Activated CD8-positive, alpha-beta memory T cell treated with anti-CD3 and anti-CD28 coated beads, Interleukin-2, amount 50 U/mL, for 1 hour (primary cell): ENCODE measurements around the gene GOLPH3L.
"Not testable (repeated sequence)": the region's sequence is repeated elsewhere in the genome, so short reads cannot be mapped to it uniquely, and the experiment has no call there.

Experiments used
- DNase-seq: peaks from one replicate; pipeline ENCODE4 v3.0.0-alpha.2; 2020; ENCODE audit errors: extremely low read depth

The GOLPH3L gene

DNA sequence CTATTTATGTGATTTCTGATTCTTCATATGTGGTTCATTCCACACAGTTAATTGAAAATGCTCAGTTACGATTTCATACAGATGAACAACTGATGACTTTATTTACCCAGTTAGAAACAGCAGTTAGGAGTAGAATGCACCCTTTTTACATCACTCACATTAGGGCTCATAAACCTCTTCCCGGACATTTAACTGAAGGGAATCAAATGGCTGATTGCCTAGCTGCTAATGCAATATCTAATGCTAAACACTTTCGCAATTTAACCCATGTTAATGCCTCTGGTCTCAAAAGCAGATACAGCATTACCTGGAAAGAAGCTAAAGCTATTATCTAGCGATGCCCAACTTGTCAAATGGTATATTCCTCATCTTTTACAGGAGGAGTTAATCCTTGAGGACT is 39.9 kb downstream of the GOLPH3L start:
- DNase-seq = not testable (repeated sequence)

DNA sequence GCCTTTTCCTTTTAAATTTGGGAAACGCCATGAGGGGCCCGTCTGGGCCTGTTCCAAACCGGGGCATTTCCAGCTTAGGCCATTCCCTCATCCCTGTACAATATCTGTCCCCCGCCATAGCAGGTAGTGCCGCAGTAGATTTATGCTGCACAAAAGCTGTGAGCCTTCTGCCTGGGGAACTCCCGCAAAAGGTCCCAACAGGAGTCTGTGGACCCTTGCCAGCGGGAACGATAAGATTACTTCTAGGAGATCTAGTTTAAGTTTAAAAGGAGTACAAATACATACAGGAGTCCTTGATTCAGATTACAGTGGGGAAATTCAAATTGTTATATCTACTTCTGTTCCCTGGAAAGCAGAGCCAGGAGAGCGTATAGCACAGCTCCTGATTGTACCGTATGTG is 42.3 kb downstream of the GOLPH3L start:
- not testable (repeated sequence) for DNase-seq

DNA sequence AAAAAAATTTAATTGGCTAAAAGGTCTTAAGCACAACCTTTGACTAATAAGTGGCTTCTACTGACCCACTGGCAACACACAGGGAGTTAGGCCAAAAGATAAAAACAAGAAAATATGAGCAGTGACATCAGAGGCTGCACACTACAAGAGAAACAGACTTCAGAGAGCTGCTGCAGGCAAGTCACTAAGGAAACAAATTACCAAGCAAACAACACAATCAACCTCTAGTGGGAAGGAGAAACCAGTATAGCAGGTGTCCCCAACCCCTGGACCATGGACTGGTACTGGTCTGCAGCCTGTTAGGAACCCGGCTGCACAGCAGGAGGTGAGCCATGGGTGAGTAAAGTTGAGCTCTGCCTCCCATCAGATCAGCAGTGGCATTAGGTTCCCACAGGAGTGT is 46.8 kb downstream of the GOLPH3L start:
- no peak for DNase-seq

DNA sequence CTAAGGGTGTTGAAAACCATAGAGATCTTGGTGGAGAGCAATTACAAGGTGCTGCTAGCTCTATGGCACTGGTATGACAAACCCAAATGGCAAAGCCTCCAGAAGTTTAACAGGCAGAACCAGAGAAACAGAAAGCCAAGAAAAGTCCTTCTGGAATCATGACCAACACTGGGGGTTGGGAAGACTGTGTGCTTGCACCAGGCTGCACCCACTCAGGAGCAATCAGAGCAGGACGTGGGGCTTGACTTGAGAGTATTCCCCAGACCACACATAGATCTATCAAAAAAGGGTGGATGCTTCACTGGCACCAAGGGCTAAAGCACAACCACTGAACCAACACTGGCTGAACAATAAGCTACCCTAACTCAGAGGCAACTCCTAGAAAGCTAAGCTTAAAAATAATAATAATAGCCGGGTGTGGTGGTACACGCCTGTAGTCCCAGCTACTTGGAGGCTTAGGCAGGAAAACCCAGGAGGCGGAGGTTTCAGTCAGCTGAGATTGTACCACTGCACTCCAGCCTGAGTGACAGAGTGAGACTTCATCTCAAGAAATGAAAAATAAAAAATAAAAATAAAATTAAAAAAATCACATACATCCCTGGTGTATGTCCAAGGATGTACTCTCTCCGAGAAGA is 47.4 kb downstream of the GOLPH3L start:
- no peak for DNase-seq

DNA sequence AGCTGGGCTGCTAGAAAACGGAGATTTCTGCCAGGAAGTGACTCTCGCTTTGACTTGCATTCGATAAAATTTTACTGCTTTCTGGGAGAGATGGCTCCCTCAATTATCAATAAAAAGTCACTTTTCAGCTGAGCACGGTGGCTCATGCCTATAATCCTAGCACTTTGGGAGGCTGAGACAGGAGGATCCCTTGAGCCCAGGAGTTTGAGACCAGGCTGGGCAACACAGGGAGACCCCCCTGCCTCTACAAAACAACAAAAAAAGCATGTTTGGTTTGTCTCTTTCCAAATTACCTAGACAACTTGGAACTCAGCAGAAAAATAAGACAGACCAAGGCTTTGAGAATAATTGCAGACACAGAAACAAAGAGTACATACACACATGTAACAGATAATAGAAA is 54.7 kb downstream of the GOLPH3L start:
- DNase-seq = no peak

DNA sequence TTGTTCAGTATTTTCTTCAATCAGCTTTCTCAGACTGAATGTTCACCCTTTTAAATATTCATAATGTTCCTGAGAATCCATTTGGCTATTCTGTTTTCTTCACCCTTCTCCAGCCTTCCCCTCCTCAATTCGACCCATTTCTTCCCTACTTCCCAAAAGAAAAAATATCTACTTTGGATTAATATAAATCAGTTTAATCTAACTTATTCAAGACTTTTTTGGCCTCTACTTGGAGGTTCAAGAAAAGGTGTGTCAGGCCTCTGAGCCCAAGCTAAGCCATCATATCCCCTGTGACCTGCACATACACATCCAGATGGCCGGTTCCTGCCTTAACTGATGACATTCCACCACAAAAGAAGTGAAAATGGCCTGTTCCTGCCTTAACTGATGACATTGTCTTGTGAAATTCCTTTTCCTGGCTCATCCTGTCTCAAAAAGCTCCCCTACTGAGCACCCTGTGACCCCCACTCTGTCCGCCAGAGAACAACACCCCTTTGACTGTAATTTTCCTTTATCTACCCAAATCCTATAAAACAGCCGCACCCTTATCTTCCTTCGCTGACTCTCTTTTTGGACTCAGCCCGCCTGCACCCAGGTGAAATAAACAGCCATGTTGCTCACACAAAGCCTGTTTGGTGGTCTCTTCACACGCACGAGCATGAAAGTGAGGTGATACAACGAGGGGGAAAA is 55.7 kb downstream of the GOLPH3L start:
- not testable (repeated sequence) for DNase-seq

DNA sequence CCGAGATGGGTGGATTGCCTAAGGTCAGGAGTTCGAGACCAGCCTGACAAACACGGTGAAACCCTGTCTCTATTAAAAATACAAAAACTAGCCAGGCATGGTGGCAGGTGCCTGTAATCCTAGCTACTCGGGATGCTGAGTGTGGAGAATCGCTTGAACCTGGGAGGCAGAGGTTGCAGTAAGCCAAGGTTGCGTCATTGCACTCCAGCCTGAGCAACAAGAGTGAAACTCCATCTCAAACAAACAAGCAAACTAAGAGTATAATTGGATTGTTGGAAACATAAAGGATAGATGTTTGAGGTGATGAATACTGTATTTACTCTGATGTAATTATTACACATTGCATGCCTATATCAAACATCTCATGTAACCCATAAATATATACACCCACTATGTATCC is 58.5 kb downstream of the GOLPH3L start:
- DNase-seq = not testable (repeated sequence)

DNA sequence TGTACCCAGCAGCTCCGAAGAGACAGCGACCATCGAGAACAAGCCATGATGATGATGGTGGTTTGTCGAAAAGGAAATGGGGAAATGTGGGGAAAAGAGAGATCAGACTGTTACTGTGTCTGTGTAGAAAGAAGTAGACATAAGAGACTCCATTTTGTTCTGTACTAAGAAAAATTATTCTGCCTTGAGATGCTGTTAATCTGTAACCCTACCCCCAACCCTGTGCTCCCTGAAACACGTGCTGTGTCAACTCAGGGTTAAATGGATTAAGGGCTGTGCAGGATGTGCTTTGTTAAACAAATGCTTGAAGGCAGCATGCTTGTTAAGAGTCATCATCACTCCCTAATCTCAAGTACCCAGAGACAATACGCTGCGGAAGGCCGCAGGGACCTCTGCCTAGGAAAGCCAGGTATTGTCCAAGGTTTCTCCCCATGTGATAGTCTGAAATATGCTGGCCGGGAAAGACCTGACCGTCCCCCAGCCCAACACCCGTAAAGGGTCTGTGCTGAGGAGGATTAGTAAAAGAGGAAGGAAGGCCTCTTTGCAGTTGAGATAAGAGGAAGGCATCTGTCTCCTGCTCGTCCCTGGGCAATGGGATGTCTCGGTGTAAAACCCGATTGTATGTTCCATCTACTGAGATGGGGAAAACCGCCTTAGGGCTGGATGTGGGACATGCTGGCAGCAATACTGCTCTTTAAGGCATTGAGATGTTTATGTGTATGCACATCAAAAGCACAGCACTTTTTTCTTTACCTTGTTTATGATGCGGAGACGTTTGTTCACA is 61.9 kb downstream of the GOLPH3L start:
- not testable (repeated sequence) for DNase-seq

DNA sequence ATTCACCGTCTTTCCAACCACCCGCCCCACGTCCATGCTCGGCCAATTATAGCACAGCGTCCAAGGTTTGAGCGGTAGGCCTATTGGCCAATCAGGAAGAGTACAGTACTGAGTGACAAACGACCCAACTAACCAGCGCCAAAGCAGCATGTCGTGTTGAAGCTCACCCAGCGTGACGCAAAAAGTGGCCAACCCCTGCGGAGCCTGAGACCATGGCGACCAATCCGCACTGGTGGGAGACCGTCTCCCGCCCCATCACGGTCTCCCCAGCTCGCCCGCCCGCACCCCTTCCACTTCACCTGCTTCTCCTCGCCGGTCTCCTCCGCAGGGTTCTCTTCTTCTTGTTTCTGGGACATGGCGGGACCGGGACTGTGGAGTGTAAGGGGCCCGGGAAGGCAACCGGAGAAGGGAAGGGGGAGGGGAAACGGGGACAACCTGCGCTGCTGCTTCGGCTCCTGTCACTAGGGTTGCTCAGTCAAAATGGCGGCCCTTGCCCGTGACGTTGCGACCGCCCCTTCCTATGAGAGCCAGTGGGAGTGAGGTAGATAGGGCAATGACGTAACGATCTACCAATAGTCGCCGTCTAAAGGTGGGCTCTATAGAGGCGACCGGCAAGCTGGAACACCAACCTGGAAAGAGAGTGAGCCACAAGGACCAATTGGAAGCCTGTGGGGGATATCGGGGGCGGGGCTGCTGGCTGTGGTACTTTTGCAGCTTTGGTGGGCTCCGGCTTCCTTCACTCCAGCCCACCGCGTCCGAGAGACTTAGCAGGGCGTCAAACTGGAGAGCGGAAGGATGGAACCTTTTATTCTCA is 67.6 kb downstream of the GOLPH3L start, which contains the start of gene ENSA:
TSS of gene ENSA (minus strand) at position 498 of the 814 bp plus-strand sequence. CDS start at position 356, 142 bp downstream.
- peak; percentile 95 for DNase-seq

DNA sequence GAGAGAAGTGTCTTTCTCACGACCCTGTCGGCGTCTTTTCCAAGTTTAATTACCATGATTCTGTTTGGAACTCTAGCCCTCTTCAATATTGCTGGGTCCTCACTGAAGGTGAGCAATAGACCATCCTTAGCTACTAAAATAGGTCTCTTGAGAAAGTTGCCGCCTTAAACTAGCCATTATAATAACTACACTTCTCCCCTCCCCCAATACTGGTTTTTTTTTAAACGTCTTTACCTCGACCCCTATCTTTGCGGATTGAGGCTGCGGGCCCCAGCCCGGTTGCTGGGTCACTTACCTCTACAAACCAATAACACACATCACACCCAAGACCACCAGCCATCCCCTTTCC is 68.2 kb downstream of the GOLPH3L start:
- DNase-seq = no peak

DNA sequence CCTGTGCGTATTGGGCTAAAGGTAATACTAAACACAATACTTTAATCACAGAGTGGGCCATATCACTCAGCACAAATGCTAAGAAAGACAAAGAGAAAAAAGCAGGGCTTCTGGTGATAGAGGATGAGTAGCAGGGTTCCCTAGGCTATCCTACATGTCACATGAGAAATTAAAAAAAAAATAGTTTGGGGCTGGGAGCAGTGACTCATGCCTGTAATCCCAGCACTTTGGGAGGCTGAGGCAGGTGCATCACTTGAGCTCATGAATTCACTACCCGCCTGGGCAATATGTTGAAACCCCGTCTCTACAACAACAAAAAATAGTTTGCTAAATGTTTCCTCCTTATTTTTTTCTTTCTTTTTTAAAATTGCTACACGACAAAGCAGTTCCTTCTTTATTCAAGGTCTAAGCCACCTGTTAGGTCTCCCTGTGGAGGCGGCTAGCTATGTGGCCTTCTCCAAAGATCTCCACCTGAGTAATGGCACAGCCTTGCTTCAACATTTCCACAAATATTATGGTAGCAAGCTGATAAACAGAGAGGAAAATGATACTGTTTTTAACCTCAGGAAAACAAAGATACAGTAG is 69.0 kb downstream of the GOLPH3L start:
- no peak for DNase-seq

DNA sequence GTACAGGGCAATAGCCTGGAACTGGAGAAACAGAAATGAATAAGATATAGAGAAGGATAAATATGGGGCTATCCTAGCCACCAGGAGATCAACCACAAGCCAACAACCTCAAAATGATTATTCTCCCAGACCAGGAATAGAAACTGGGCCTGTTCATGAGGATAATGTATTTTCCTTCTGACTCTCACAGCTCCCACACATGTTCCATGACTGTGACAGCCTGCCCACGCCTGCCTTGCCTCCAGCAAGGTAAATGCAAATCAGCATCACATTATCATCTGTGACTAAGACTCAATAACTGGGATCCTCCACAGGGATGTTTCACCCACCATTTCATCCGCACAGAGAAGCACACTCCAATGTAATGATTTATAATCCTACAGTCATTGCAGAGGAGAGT is 70.8 kb downstream of the GOLPH3L start:
- DNase-seq = no peak

DNA sequence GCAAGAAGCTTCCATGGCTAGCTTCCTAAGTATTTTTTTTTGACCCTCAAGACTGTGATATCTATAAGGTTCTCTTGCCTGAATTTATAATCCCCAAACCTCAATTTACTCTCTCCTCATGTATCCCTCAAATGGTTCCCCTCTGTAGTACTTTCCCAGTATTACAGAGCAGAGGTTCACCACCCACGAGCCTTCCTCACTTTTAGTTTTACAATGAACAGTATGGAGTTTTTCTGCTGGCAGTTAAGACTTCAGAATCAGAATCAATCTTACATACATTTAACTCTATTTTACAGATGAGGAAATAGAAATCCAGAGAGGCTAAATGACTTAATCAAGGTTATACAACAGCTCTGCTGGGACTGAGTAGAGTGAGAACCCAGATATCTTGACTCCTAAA is 72.4 kb downstream of the GOLPH3L start:
- not testable (repeated sequence) for DNase-seq

DNA sequence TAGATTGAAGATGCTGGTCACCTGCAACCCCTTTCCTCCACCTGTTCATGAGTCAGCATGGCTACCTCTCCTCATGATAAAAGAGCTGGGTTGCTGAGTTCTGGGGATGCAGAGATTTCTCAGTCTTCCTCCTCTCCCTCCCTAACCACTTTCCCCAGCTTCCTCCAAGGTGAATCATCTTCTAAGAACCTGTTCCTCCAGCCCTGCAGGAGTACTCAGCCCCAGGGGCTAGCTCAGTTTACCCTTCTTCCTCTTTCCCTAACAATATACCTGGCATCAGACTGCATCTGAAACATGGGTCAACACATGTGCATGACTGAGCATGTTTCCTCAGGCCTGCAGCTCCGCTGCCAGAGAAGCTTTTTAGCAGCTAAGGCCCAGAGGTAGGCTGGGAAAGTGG is 72.8 kb downstream of the GOLPH3L start:
- DNase-seq = not testable (repeated sequence)

DNA sequence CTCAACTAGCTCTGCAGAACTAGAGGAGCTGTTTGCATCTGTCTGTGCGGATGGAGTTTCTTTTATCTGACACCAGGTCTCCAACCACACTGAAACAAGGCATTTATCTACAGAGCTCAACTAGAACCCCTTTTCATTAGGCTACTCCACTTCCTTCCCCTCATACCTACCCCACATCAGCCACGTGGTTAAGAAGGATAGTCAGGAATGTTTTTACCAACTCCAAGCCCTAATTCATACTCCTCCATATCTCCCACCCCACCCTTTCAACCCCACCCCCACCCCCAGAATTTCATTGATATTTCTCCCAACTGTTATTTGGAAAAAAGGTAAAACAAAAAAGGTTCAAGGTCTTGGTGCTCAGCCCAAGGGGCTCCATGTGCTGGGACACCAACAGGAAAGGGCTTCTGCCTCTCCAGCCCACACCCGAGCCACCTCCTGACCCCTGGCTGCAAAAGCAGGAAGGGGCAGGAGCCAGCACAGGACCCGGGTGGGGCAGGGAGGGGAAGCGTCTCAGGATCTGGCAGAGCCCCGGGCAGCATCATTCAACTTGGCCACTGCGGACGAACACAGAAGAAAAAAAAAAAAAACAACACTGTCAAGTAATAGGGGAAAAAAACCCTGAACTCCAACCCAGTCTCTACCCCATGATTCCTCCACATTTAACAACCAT is 74.5 kb downstream of the GOLPH3L start:
- no peak for DNase-seq

DNA sequence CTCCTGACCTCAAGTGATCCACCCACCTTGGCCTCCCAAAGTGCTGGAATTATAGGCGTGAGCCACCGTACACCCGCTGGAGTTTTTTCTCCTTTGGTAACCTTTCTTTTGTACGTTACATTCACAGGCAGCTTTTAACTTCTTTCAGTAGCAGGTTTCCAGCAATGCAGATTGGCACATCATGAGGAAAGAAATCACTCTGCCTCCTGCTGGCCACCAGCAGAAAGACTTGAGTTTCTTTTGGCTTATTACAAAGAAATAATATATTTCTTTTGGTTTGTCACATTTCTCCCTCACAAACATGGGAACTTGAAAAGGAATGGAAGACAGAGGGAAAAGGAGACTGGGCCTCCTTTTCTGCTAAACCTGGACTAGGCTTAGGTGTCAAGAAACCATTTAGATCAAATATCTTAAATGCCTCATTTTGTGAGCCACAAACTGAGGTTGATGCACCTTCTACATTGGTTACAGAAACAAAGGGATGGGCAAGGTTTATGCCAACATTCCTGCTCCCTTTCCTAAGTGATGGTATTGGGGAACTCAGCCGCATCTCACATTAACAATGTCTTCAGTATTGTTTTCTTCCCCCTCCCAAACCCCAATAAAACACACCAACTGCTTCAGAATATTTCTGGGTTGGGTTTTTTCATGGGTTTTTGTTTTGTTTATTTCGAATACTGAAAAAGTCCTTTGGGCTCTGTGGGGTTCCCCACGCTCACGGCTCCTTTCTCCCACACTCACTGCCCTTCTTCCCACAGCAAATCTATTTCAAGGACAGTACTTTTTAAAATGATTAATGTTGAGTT is 75.3 kb downstream of the GOLPH3L start:
- no peak for DNase-seq

DNA sequence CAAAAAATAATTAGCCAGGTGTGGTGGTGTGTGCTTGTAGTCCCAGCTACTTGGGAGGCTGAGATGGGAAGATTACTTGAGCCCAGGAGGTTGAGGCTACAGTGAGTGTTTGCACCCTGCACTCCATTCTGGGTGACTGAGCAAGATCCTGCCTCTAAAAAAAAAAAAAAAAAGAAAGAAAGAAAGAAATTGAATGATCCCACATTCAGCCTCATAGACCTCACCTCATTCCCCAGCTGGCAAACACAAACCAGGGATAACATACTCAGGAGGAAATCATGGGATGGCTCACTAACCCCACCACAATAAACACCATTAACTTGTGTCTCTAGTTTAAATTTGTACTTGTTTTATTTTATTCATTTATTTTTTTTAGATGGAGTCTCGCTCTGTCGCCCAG is 76.0 kb downstream of the GOLPH3L start:
- no peak for DNase-seq

DNA sequence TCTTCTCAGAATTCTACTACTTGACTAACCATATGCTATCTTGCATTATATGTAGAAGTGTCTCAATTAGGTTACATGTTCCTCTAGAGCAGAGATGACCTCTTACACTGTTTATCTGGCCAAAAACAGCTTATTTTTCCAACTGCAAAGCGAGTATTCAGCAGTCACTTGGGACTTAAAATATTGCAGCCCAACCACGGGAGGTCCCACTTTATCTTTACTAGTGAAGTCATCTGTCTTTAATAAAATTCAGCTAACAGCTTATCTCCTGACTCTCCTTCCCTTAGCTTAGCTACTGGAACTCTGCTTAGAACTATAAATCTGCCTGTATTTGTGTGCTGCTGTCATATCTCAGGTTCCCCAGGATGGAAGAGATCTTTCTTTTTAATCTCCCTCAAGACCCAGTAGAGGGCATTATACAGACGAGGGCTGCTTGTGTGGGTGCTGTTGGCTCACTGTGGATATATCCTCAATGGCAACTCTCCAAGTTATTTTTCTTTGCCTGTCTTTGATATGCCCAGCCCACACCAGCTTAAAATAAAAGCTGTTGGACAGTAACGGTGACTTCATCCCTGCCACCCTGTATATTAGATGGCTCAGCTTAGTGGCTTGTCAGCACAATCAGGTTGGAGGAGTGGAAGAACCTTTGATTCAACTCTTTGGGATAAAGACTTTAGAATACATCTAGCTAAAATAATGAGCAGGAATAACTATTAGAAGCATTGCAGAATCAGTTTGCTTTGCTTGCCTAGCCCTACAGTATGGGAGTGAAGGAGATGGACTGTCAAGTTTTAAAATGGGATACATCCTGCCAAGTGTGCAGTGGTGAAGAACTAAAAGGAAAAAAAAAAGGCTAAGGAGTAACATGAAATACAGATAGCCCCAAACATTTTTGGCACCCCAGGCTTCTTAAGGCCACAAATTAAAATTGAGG is 77.1 kb downstream of the GOLPH3L start:
- DNase-seq = no peak
